GM12873 (cell line): ENCODE results near the gene ZSCAN2.

Source experiments
- CTCF ChIP-seq: IDR thresholded peaks from 2 replicates; pipeline ENCODE4 v1.5.1; 2012; ENCODE audit warnings: low read depth, mild to moderate bottlenecking, moderate library complexity, low read length, control low read depth; ENCODE audit not compliant: insufficient read depth; ENCODE audit errors: missing control alignments

ZSCAN2 gene

DNA sequence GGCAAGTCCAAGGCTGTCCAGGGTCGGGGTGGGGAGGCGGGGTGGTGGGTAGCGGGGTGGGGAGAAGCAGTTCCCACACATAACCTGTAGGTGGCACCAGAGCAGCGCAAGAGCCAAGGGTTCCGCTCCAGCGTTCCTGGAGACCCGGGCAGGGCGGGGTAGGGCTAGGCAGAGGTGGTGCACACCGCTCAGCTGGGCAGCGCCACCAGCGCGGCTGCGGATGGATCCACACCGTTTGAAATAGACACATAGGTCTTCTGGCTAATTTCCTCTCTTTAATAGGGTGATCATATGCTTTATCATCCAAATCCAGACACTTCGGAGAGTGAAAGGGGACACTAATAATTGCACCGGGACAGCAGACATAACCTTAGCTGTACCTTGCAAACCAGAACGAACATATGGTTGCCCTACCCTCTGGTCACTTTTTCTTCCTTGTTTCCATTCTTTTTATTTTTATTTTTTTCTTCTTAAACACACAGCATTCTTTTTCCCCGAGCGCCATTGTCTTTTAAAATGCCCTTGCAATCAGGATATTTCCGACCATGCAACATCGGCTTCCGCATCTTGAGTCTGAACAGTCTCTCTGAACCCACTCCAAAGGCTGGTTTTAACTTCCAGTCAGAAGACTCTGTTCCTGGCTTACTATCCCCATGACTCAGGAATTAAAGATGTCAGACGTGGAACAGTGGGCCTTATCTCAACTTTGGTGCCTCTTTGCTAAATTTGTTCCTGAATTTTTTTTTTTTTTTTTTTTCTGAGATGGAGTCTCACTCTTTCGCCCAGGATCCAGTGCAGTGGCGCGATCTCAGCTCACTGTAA lies 12.5 kb upstream of the ZSCAN2 start:
- peak; percentile 85 for TF ChIP-seq CTCF

DNA sequence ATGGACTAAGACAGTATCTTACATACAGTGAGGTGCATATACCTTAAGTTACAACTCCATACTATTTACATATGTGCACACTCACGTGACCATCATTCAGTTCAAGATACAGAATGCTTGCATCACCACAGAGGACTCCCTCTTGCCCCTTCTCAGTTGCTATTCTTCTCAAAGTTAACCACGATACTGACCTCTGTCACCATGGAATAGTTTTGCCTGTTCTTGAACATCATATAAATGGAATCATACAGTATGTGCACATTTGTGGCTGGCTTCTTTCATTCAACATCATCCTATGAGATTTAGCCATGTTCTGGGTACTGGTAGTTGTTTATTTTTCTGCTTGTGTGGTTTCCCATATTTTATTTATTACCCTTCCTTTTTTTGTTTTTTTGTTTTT lies 10.4 kb upstream of the ZSCAN2 start:
- TF ChIP-seq CTCF = no peak

DNA sequence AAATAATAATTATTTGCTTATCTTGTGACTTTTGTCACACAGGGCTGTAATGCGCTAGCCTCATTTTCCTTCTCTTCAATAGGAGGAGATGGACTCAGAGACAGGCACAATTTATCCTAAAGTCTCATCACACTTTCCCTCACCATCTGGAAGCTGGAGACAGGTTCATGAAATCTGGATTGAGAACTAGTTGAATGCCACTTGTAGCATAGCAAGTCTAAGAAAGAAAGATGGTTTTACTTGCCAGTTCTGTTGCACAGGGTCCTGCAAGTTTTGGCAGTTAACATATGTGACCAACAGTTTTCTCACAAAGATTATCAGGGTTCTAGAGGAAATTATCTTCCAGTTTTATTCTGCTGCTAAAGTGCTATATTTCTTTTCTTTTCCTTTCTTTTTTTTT lies 9.0 kb upstream of the ZSCAN2 start:
- TF ChIP-seq CTCF = no peak

DNA sequence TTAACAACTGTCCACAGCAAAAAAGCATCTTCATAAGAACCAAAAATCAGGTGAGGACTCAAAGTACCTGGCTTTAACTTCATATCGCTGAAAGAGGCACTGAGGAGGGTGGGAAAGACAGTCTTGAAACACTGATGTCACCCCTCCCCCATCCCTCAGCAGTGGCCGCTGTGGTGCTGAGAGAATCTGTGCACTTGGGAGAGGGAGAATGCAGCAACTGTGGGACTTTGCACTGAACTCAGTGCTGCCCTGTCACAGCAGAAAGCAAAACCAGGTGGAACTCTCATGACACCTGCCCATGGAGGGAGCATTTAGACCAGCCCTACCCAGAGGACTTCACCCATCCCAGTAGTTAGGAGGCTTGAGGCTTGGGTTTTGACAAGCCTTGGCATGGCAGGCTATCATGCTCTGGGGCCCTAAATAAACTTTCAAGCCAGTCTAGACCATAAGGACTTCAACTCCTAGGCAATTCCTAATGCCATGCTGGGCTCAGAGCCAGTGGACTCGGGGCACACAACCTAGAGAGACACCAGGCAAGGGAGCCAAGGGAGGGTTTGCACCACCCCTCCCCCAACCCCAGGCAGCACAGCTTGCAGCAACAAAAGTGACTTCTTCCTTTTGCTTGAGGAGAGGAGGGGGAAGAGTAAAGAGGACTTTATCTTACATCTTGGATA lies 6.1 kb upstream of the ZSCAN2 start:
- TF ChIP-seq CTCF = no peak

DNA sequence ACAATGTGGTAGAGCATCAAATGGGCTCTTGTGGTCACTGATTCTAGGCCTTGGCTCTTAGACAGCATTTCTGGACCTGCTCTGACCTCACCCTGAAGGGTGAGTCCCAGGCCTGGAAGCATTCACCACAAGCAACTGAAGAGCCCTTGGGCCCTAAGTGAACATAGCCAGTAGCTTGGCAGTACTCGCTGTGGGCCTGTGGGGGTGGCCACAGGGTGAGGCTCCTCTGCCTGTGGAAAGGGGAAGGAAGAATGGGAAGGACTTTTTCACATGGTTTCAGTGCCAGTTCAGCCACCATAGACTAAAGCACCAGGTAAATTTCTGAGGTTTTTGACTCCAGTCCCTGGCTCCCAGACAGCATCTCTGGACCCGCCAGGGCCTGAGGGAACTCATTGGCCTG lies 5.1 kb upstream of the ZSCAN2 start:
- no peak for TF ChIP-seq CTCF

DNA sequence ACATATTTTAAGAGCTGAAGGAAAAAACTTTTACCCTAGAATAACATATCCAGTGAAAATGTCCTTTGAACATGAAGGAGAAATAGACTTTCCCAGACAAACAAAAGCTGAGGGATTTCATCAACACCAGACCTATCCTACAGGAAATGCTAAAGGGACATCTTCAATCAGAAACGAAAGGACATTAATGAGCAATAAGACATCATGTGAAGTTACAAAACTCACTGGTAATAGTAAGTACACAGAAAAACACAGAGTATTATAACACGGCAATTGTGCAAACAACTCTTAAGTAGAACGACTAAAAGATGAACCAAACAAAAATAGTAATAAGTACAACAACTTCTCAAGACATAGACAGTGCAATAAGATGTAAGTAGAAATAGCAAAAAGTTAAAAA lies 3.5 kb upstream of the ZSCAN2 start:
- TF ChIP-seq CTCF = no peak

- peak; percentile 31 for TF ChIP-seq CTCF
These were observed 2.6 kb upstream of the ZSCAN2 start for GRCh38 chr15:84598250-84598649.
